Immature natural killer cell (primary cell): Measurements from ENCODE around the gene RUNX1. TPM values are rescaled to one million over a fixed set of nuclear protein-coding genes. Genes with fewer than 3 reads are reported as not detected.
A peak's percentile ranks its signal among the peaks of the same experiment; 100 is the strongest.

Experiments
- DNase-seq, 3 donors: peaks; one replicate each; pipeline ENCODE4 v3.0.0; 2022; ENCODE audit warnings: mixed read lengths in 1 of 3
- H3K27ac Mint-ChIP-seq, 6 donors: one replicate each; pipeline ENCODE4 v1.8.0; 2020; ENCODE audit warnings: mixed read lengths in 6 of 6, mild to moderate bottlenecking in 5 of 6, inconsistent platforms in 4 of 6, moderate library complexity in 3 of 6
- H3K27me3 Mint-ChIP-seq, 3 donors: one replicate each; pipeline ENCODE4 v1.8.0; 2020 to 2021; ENCODE audit warnings: low read depth in 3 of 3, mild to moderate bottlenecking in 3 of 3, mixed read lengths in 3 of 3, moderate library complexity in 3 of 3, inconsistent platforms in 1 of 3
- H3K36me3 Mint-ChIP-seq, 3 donors: one replicate each; pipeline ENCODE4 v1.8.0; 2020; ENCODE audit warnings: mixed read lengths in 3 of 3, inconsistent platforms in 2 of 3, mild to moderate bottlenecking in 2 of 3
- H3K4me1 Mint-ChIP-seq, 2 donors: one replicate each; pipeline ENCODE4 v1.8.0; 2020; ENCODE audit warnings: inconsistent platforms in 2 of 2, mild to moderate bottlenecking in 2 of 2, mixed read lengths in 2 of 2, moderate library complexity in 1 of 2
- H3K4me3 Mint-ChIP-seq, 5 donors: one replicate each; pipeline ENCODE4 v1.8.0; 2020; ENCODE audit warnings: mild to moderate bottlenecking in 5 of 5, mixed read lengths in 5 of 5, inconsistent platforms in 3 of 5, moderate library complexity in 3 of 5
- H3K9me3 Mint-ChIP-seq, 6 donors: one replicate each; pipeline ENCODE4 v1.8.0; 2020; ENCODE audit warnings: mild to moderate bottlenecking in 6 of 6, mixed read lengths in 6 of 6, inconsistent platforms in 4 of 6, moderate library complexity in 3 of 6
- polyA plus RNA-seq, 3 donors: library from polyadenylated mRNA; unstranded; fragments of 300-500 nt; fragmentation: Illumina TruSeq; gene quantifications; one replicate each; pipeline ENCODE4 v1.2.3, GENCODE V29; 2021

The RUNX1 gene
- polyA plus RNA-seq, 3 donors from 2014 or later, result 6.2 to 25.2 (median 10.6) TPM

GRCh38 chr21:34762786-34763185, 286.3 kb downstream of the RUNX1 start:
- H3K4me1 Mint-ChIP-seq, result no peaks in the 10 kb centered on the region
- no peak overlapping the region for H3K4me3 Mint-ChIP-seq
- peaks cover 0 to 2% (median 1%) of the 10 kb centered on the region in 3 donors for H3K27me3 Mint-ChIP-seq
- no peak overlapping the region for H3K27ac Mint-ChIP-seq
- no peaks in the 10 kb centered on the region for H3K36me3 Mint-ChIP-seq
- H3K9me3 Mint-ChIP-seq, result peaks cover 0 to 4% (median 0%) of the 10 kb centered on the region in 6 donors
- DNase-seq, result no peak

- Mint-ChIP-seq H3K36me3 (no peaks in the 10 kb centered on the region), H3K4me3 (no peak overlapping the region), H3K27ac (no peak overlapping the region), H3K27me3 (peaks cover 0 to 1% (median 0%) of the 10 kb centered on the region in 3 donors), H3K4me1 (no peaks in the 10 kb centered on the region), H3K9me3 (peaks cover 0 to 4% (median 0%) of the 10 kb centered on the region in 6 donors)
- DNase-seq, result no peak
Observed at GRCh38 chr21:34761758-34762330, 287.3 kb downstream of the RUNX1 start.

GRCh38 chr21:34754690-34755647, 294.1 kb downstream of the RUNX1 start:
- Mint-ChIP-seq H3K4me1 (no peaks in the 10 kb centered on the region), H3K36me3 (no peaks in the 10 kb centered on the region), H3K4me3 (no peak overlapping the region), H3K27me3 (peaks cover 0 to 9% (median 0%) of the 10 kb centered on the region in 3 donors), H3K9me3 (no peaks in the 10 kb centered on the region), H3K27ac (no peak overlapping the region)
- DNase-seq, result no peak

GRCh38 chr21:34748862-34749261, 300.2 kb downstream of the RUNX1 start:
- Mint-ChIP-seq H3K27me3 (peaks cover 3 to 6% (median 6%) of the 10 kb centered on the region in 3 donors), H3K4me3 (no peak overlapping the region), H3K9me3 (no peaks in the 10 kb centered on the region), H3K4me1 (peaks cover 3 to 8% of the 10 kb centered on the region in 2 donors), H3K36me3 (no peaks in the 10 kb centered on the region), H3K27ac (no peak overlapping the region)
- DNase-seq, result no peak

GRCh38 chr21:34745557-34746255, 303.4 kb downstream of the RUNX1 start:
- H3K36me3 Mint-ChIP-seq, result no peaks in the 10 kb centered on the region
- peaks cover 3 to 8% of the 10 kb centered on the region in 2 donors for H3K4me1 Mint-ChIP-seq
- peak; percentile 47 to 61 (median 60) for DNase-seq
- no peak overlapping the region for H3K27ac Mint-ChIP-seq
- H3K4me3 Mint-ChIP-seq, result peak overlapping the region; percentile 61 to 89 (median 73)
- H3K27me3 Mint-ChIP-seq, result peaks cover 5 to 14% (median 6%) of the 10 kb centered on the region in 3 donors
- H3K9me3 Mint-ChIP-seq, result no peaks in the 10 kb centered on the region

GRCh38 chr21:34744801-34745200, 304.3 kb downstream of the RUNX1 start:
- Mint-ChIP-seq H3K9me3 (no peaks in the 10 kb centered on the region), H3K4me3 (no peak overlapping the region), H3K27me3 (peaks cover 5 to 9% (median 6%) of the 10 kb centered on the region in 3 donors), H3K27ac (no peak overlapping the region), H3K36me3 (no peaks in the 10 kb centered on the region), H3K4me1 (peaks cover 3 to 8% of the 10 kb centered on the region in 2 donors)
- DNase-seq, result no peak

- Mint-ChIP-seq H3K4me3 (no peak overlapping the region), H3K36me3 (no peaks in the 10 kb centered on the region), H3K27me3 (peaks cover 6 to 8% (median 8%) of the 10 kb centered on the region in 3 donors), H3K9me3 (peaks cover 0 to 2% (median 0%) of the 10 kb centered on the region in 6 donors), H3K4me1 (peaks cover 3 to 8% of the 10 kb centered on the region in 2 donors), H3K27ac (no peak overlapping the region)
- no peak for DNase-seq
Observed at GRCh38 chr21:34743831-34744230, 305.3 kb downstream of the RUNX1 start.

GRCh38 chr21:34743285-34743684, 305.8 kb downstream of the RUNX1 start:
- Mint-ChIP-seq H3K36me3 (no peaks in the 10 kb centered on the region), H3K9me3 (peaks cover 0 to 2% (median 0%) of the 10 kb centered on the region in 6 donors), H3K27me3 (peaks cover 5 to 8% (median 8%) of the 10 kb centered on the region in 3 donors), H3K4me3 (no peak overlapping the region), H3K4me1 (peaks cover 3 to 8% of the 10 kb centered on the region in 2 donors), H3K27ac (no peak overlapping the region)
- no peak for DNase-seq

GRCh38 chr21:34740198-34740597, 308.9 kb downstream of the RUNX1 start:
- DNase-seq, result no peak

More at GRCh38 chr21:34740198-34740597, 308.9 kb downstream of the RUNX1 start:
- H3K4me3 Mint-ChIP-seq, result no peak overlapping the region
- peaks cover 0 to 1% of the 10 kb centered on the region in 2 donors for H3K4me1 Mint-ChIP-seq
- H3K27me3 Mint-ChIP-seq, result peaks cover 2 to 14% (median 9%) of the 10 kb centered on the region in 3 donors
- H3K27ac Mint-ChIP-seq, result no peak overlapping the region
- H3K9me3 Mint-ChIP-seq, result peaks cover 0 to 2% (median 0%) of the 10 kb centered on the region in 6 donors
- H3K36me3 Mint-ChIP-seq, result no peaks in the 10 kb centered on the region
